ENCODE results near the gene AKR1C3.

The AKR1C3 gene

GRCh38 chr10:5070648-5071410, 23.4 kb upstream of the AKR1C3 start:
- Histone ChIP-seq H3K4me1 (ENCODE audit: control insufficient read depth, insufficient read depth, low read length) (no peaks in the 10 kb centered on the region), H3K4me3 (ENCODE audit: low read depth, low read length) (no peak overlapping the region), H3K9ac (ENCODE audit: low read depth, low read length) (no peak overlapping the region)

DNA sequence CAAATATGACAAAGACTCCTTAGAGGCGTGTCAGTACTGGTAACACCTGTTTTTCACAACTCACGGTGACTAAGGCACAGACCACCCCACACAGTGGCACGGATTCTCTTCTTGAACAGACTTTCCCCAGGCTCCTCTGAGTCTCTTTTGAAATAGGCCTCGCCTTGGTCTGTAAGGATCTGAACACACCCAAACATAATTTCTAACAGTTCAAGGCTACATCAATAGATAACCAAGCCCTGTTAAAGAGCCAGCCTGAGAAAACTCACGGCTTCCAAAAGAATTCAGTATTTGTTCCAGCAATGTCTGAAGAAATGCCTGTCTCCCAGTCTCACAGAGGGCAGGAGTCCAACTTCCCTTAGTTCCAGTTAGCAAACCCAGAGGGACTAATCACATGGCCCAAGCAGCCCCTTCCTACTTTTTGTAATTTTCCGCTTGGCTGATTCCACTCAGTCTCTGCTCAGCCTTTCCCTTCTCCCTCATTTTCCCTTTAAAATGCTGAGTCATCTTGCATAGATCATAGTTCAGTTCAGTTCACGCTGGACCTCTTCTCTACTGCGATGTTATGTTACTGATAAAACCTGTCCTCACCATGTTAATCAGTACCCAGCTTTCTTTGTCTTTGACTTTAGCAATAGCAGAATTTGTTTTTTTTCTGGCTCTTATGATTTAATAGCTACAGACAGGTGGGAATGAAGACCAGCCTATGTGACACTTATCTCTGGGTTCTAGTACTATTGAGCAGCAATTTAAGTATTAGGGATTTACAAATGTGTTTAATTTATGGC, 22.6 kb upstream of the AKR1C3 start:
- Histone ChIP-seq H3K4me3 (ENCODE audit: low read depth, low read length) (no peak overlapping the region), H3K4me1 (ENCODE audit: control insufficient read depth, insufficient read depth, low read length) (no peaks in the 10 kb centered on the region), H3K9me3 (ENCODE audit: control insufficient read depth, insufficient read depth, low read length) (no peaks in the 10 kb centered on the region), H3K9ac (ENCODE audit: low read depth, low read length) (no peak overlapping the region), H3K27me3 (ENCODE audit: control insufficient read depth, insufficient read depth, low read length) (no peaks in the 10 kb centered on the region), H3K36me3 (ENCODE audit: control insufficient read depth, insufficient read depth, low read length) (no peaks in the 10 kb centered on the region)

More at GRCh38 chr10:5070648-5071410, 23.4 kb upstream of the AKR1C3 start:
- Histone ChIP-seq H3K9me3 (ENCODE audit: control insufficient read depth, insufficient read depth, low read length) (no peaks in the 10 kb centered on the region), H3K27me3 (ENCODE audit: control insufficient read depth, insufficient read depth, low read length) (no peaks in the 10 kb centered on the region), H3K36me3 (ENCODE audit: control insufficient read depth, insufficient read depth, low read length) (no peaks in the 10 kb centered on the region)

DNA sequence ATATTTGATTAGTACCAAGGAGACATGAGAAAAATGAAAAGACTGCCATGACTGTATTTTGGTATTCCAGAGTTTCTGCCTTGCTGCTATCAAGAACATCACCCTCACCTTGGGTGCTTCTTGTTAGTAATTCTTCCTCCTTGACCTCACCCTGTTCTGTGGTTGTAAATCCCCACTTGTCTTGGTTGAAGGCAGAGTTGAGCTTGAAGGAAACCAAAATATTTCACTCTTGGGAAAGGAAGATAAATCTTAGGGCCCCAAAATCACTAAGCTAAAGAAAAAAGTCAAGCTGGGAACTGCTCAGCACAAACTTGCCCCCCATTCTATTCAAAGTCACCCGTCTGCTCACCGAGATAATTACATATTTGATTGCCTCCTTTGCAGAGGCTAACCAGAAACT, 20.6 kb upstream of the AKR1C3 start:
- H3K9ac ChIP-seq (ENCODE audit: low read depth, low read length): no peak overlapping the region
- no peaks in the 10 kb centered on the region for H3K9me3 ChIP-seq (ENCODE audit: control insufficient read depth, insufficient read depth, low read length)
- H3K4me1 ChIP-seq (ENCODE audit: control insufficient read depth, insufficient read depth, low read length): no peaks in the 10 kb centered on the region
- H3K27me3 ChIP-seq (ENCODE audit: control insufficient read depth, insufficient read depth, low read length): no peaks in the 10 kb centered on the region
- H3K36me3 ChIP-seq (ENCODE audit: control insufficient read depth, insufficient read depth, low read length): no peaks in the 10 kb centered on the region
- no peak overlapping the region for H3K4me3 ChIP-seq (ENCODE audit: low read depth, low read length)

- Histone ChIP-seq H3K27me3 (ENCODE audit: control insufficient read depth, insufficient read depth, low read length) (no peaks in the 10 kb centered on the region), H3K9me3 (ENCODE audit: control insufficient read depth, insufficient read depth, low read length) (no peaks in the 10 kb centered on the region), H3K9ac (ENCODE audit: low read depth, low read length) (no peak overlapping the region), H3K4me1 (ENCODE audit: control insufficient read depth, insufficient read depth, low read length) (no peaks in the 10 kb centered on the region), H3K4me3 (ENCODE audit: low read depth, low read length) (no peak overlapping the region), H3K36me3 (ENCODE audit: control insufficient read depth, insufficient read depth, low read length) (no peaks in the 10 kb centered on the region)
Measured at GRCh38 chr10:5076615-5077014, 17.6 kb upstream of the AKR1C3 start.

GRCh38 chr10:5078547-5079180, 15.6 kb upstream of the AKR1C3 start:
- no peak overlapping the region for H3K9ac ChIP-seq (ENCODE audit: low read depth, low read length)
- no peaks in the 10 kb centered on the region for H3K9me3 ChIP-seq (ENCODE audit: control insufficient read depth, insufficient read depth, low read length)
- no peak overlapping the region for H3K4me3 ChIP-seq (ENCODE audit: low read depth, low read length)
- no peaks in the 10 kb centered on the region for H3K27me3 ChIP-seq (ENCODE audit: control insufficient read depth, insufficient read depth, low read length)
- no peaks in the 10 kb centered on the region for H3K4me1 ChIP-seq (ENCODE audit: control insufficient read depth, insufficient read depth, low read length)
- no peaks in the 10 kb centered on the region for H3K36me3 ChIP-seq (ENCODE audit: control insufficient read depth, insufficient read depth, low read length)

GRCh38 chr10:5079306-5079830, 14.8 kb upstream of the AKR1C3 start:
- Histone ChIP-seq H3K4me3 (ENCODE audit: low read depth, low read length) (no peak overlapping the region), H3K4me1 (ENCODE audit: control insufficient read depth, insufficient read depth, low read length) (no peaks in the 10 kb centered on the region), H3K9ac (ENCODE audit: low read depth, low read length) (no peak overlapping the region), H3K9me3 (ENCODE audit: control insufficient read depth, insufficient read depth, low read length) (no peaks in the 10 kb centered on the region), H3K27me3 (ENCODE audit: control insufficient read depth, insufficient read depth, low read length) (no peaks in the 10 kb centered on the region), H3K36me3 (ENCODE audit: control insufficient read depth, insufficient read depth, low read length) (no peaks in the 10 kb centered on the region)

DNA sequence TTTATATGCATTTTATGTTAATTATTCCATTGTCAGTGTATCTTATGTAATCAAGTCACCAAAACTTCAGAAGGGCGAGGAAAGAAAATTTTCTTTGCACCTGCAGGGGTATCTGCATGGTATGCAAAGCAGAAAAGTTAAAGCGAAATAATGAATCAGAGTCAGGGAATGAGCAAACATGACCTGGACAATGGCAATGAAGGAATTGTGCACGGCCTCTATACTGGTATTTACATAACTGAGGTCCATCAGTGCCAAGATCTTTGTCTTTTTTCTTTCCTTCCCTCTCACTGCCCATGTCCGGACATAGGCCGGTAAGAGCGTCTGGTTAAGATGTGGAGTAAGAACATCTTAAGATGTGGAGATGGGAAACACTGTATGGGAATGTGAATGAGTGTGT, 14.4 kb upstream of the AKR1C3 start:
- H3K36me3 ChIP-seq (ENCODE audit: control insufficient read depth, insufficient read depth, low read length): no peaks in the 10 kb centered on the region
- no peaks in the 10 kb centered on the region for H3K4me1 ChIP-seq (ENCODE audit: control insufficient read depth, insufficient read depth, low read length)
- H3K4me3 ChIP-seq (ENCODE audit: low read depth, low read length): no peak overlapping the region
- no peaks in the 10 kb centered on the region for H3K27me3 ChIP-seq (ENCODE audit: control insufficient read depth, insufficient read depth, low read length)
- no peak overlapping the region for H3K9ac ChIP-seq (ENCODE audit: low read depth, low read length)
- H3K9me3 ChIP-seq (ENCODE audit: control insufficient read depth, insufficient read depth, low read length): no peaks in the 10 kb centered on the region

DNA sequence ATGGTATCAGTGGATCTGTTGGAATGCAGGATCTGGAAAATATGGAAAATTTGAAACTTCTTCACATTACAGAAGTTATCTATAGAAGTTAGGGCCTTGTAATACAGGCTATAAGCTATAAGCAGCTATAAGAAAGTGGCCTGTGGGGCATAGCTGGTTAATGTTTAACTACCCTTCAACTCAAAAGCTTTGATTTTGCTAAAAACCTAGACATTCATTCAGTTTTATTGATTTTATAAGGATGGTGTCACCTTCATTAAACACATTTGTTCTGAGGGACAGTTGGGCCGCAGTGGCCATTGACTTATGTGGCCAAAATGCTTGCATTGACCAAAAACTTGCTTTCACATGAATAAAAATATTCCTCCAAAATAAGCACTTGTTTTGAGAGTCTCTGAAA, 13.1 kb upstream of the AKR1C3 start:
- H3K9me3 ChIP-seq (ENCODE audit: control insufficient read depth, insufficient read depth, low read length): no peaks in the 10 kb centered on the region
- no peaks in the 10 kb centered on the region for H3K4me1 ChIP-seq (ENCODE audit: control insufficient read depth, insufficient read depth, low read length)
- no peak overlapping the region for H3K9ac ChIP-seq (ENCODE audit: low read depth, low read length)
- H3K4me3 ChIP-seq (ENCODE audit: low read depth, low read length): no peak overlapping the region
- H3K36me3 ChIP-seq (ENCODE audit: control insufficient read depth, insufficient read depth, low read length): no peaks in the 10 kb centered on the region
- no peaks in the 10 kb centered on the region for H3K27me3 ChIP-seq (ENCODE audit: control insufficient read depth, insufficient read depth, low read length)

DNA sequence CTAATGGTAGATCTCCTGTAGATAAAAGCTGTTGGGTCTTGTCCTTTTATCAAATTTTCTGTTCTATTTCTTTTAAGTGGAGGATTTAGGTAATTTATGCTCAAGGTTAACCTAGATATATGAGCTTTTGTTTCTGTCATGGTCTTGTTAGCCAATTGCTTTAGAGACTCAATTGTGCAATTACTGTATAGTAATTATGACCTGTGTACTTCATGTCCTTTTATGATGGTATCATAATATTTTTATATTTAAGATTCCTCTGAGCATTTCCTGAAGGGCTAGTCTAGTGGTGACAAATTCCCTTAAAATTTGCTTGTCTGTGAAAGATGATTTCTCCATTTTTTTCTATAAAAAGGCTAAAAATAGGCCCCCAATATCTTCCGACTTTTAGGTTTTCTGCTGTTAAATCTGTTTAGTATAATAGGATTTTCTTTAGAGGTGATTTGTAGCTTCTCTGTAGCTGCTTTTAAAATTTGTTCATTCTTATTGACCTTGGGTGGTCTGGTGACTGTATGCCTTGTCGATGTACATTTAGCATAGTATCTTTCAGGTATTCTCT, 5.4 kb upstream of the AKR1C3 start:
- no peaks in the 10 kb centered on the region for H3K27me3 ChIP-seq (ENCODE audit: control insufficient read depth, insufficient read depth, low read length)
- no peak overlapping the region for H3K9ac ChIP-seq (ENCODE audit: low read depth, low read length)
- H3K9me3 ChIP-seq (ENCODE audit: control insufficient read depth, insufficient read depth, low read length): no peaks in the 10 kb centered on the region
- no peaks in the 10 kb centered on the region for H3K4me1 ChIP-seq (ENCODE audit: control insufficient read depth, insufficient read depth, low read length)
- no peak overlapping the region for H3K4me3 ChIP-seq (ENCODE audit: low read depth, low read length)
- no peaks in the 10 kb centered on the region for H3K36me3 ChIP-seq (ENCODE audit: control insufficient read depth, insufficient read depth, low read length)

GRCh38 chr10:5089865-5090264, 4.3 kb upstream of the AKR1C3 start:
- Histone ChIP-seq H3K27me3 (ENCODE audit: control insufficient read depth, insufficient read depth, low read length) (no peaks in the 10 kb centered on the region), H3K4me3 (ENCODE audit: low read depth, low read length) (no peak overlapping the region), H3K36me3 (ENCODE audit: control insufficient read depth, insufficient read depth, low read length) (no peaks in the 10 kb centered on the region), H3K9me3 (ENCODE audit: control insufficient read depth, insufficient read depth, low read length) (no peaks in the 10 kb centered on the region), H3K4me1 (ENCODE audit: control insufficient read depth, insufficient read depth, low read length) (no peaks in the 10 kb centered on the region), H3K9ac (ENCODE audit: low read depth, low read length) (no peak overlapping the region)

- Histone ChIP-seq H3K36me3 (ENCODE audit: control insufficient read depth, insufficient read depth, low read length) (no peaks in the 10 kb centered on the region), H3K9me3 (ENCODE audit: control insufficient read depth, insufficient read depth, low read length) (no peaks in the 10 kb centered on the region), H3K9ac (ENCODE audit: low read depth, low read length) (no peak overlapping the region), H3K4me1 (ENCODE audit: control insufficient read depth, insufficient read depth, low read length) (no peaks in the 10 kb centered on the region), H3K27me3 (ENCODE audit: control insufficient read depth, insufficient read depth, low read length) (no peaks in the 10 kb centered on the region), H3K4me3 (ENCODE audit: low read depth, low read length) (no peak overlapping the region)
Measured at GRCh38 chr10:5090551-5090950, 3.7 kb upstream of the AKR1C3 start.

Measured in iPS-15b (cell line).